Femur (tissue), 1 donor: Measurements from ENCODE around the gene LRRC4C.

Source experiments
- DNase-seq: peaks from one replicate; pipeline ENCODE4 v3.0.0-alpha.2; 2017

The LRRC4C gene

GRCh38 chr11:41414771-41415440 lies 44.5 kb downstream of the LRRC4C start:
- DNase-seq, result no peak

GRCh38 chr11:41413843-41414242 lies 45.6 kb downstream of the LRRC4C start:
- no peak for DNase-seq

GRCh38 chr11:41405812-41406211 lies 53.6 kb downstream of the LRRC4C start:
- no peak for DNase-seq

GRCh38 chr11:41404109-41404508 lies 55.3 kb downstream of the LRRC4C start:
- no peak for DNase-seq

- DNase-seq, result no peak
These were observed 56.0 kb downstream of the LRRC4C start for GRCh38 chr11:41403458-41403857.

- DNase-seq, result no peak
These were observed 58.6 kb downstream of the LRRC4C start for GRCh38 chr11:41400819-41401382.

- no peak for DNase-seq
These were observed 59.3 kb downstream of the LRRC4C start for GRCh38 chr11:41400124-41400523.

- no peak for DNase-seq
These were observed 60.1 kb downstream of the LRRC4C start for GRCh38 chr11:41399323-41399722.

GRCh38 chr11:41398175-41398574 lies 61.3 kb downstream of the LRRC4C start:
- no peak for DNase-seq

GRCh38 chr11:41394521-41395195 lies 64.8 kb downstream of the LRRC4C start:
- DNase-seq, result no peak

GRCh38 chr11:41392596-41392995 lies 66.9 kb downstream of the LRRC4C start:
- DNase-seq, result no peak

- DNase-seq, result no peak
These were observed 69.8 kb downstream of the LRRC4C start for GRCh38 chr11:41389623-41390130.

- no peak for DNase-seq
These were observed 75.1 kb downstream of the LRRC4C start for GRCh38 chr11:41384329-41384728.

- DNase-seq, result no peak
These were observed 75.7 kb downstream of the LRRC4C start for GRCh38 chr11:41383768-41384167.

GRCh38 chr11:41382927-41383326 lies 76.5 kb downstream of the LRRC4C start:
- DNase-seq, result no peak

GRCh38 chr11:41379084-41379483 lies 80.4 kb downstream of the LRRC4C start:
- no peak for DNase-seq

GRCh38 chr11:41377709-41378394 lies 81.6 kb downstream of the LRRC4C start:
- no peak for DNase-seq

- DNase-seq, result no peak
These were observed 107.6 kb downstream of the LRRC4C start for GRCh38 chr11:41351825-41352224.

GRCh38 chr11:41346042-41346441 lies 113.4 kb downstream of the LRRC4C start:
- no peak for DNase-seq

GRCh38 chr11:41334007-41334933 lies 125.2 kb downstream of the LRRC4C start:
- no peak for DNase-seq

GRCh38 chr11:41333357-41333756 lies 126.1 kb downstream of the LRRC4C start:
- DNase-seq, result no peak

- DNase-seq, result no peak
These were observed 131.1 kb downstream of the LRRC4C start for GRCh38 chr11:41328324-41328723.
